AG09319 (cell line): ENCODE data around the gene POLR1F.
"Not testable (repeated sequence)": the region's sequence is repeated elsewhere in the genome, so short reads cannot be mapped to it uniquely, and the experiment has no call there.

Experiments
- DNase-seq: peaks from one replicate; pipeline ENCODE4 v3.0.0-alpha.2; 2010; ENCODE audit warnings: low read depth; ENCODE audit errors: extremely low read depth
- CTCF ChIP-seq: IDR thresholded peaks from 2 replicates; pipeline ENCODE4 v1.5.1; 2011; ENCODE audit warnings: low read depth, mild to moderate bottlenecking, inconsistent platforms, low read length, moderate library complexity

POLR1F gene

GRCh38 chr7:19700936-19701335, 7.9 kb downstream of the POLR1F start:
- no peak for TF ChIP-seq CTCF
- no peak for DNase-seq

- no peak for TF ChIP-seq CTCF
- DNase-seq = no peak
These were observed 10.5 kb downstream of the POLR1F start for GRCh38 chr7:19698331-19698730.

GRCh38 chr7:19696926-19697325, 11.9 kb downstream of the POLR1F start:
- no peak for TF ChIP-seq CTCF
- no peak for DNase-seq

- TF ChIP-seq CTCF = no peak
- DNase-seq = no peak
These were observed 16.6 kb downstream of the POLR1F start for GRCh38 chr7:19692111-19692828.

- DNase-seq = no peak
- no peak for TF ChIP-seq CTCF
These were observed 18.1 kb downstream of the POLR1F start for GRCh38 chr7:19690736-19691135.

- not testable (repeated sequence) for DNase-seq
These were observed 19.7 kb downstream of the POLR1F start for GRCh38 chr7:19689130-19689529.

- TF ChIP-seq CTCF = no peak
- no peak for DNase-seq
These were observed 27.2 kb downstream of the POLR1F start for GRCh38 chr7:19681596-19681995.

- DNase-seq = no peak
These were observed 31.7 kb downstream of the POLR1F start for GRCh38 chr7:19677180-19677579.

More at GRCh38 chr7:19677180-19677579, 31.7 kb downstream of the POLR1F start:
- TF ChIP-seq CTCF = no peak
